DMS114 treated with DMSO at 0.1 percent for 48 hours (cell line): ENCODE measurements around the gene PITX1.

Experiments used
- DNase-seq: peaks from one replicate; lab custom pipeline; 2025; ENCODE audit not compliant: unreplicated experiment; lab: John Stamatoyannopoulos, UW

Gene PITX1

DNA sequence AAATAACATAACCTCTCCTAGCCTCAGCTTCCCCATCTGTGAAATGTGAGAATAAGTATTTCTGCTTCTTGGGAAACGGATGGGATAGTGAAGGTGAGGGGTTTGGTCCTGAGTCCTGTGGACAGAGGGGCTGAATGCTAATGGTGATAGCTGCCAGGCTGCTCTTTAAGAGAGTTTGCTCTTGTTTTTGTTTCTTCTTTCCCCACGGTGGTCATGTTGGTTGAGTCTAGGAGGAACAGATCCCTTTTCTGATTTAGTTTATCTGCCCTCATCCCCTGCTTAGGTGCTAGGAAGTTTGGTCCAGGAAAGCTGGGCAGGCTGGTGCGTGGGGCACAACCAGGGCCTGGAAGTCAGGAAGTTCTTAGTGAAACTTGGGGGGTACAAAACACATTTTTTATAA, 7.7 kb upstream of the PITX1 start:
- DNase-seq: no peak

DNA sequence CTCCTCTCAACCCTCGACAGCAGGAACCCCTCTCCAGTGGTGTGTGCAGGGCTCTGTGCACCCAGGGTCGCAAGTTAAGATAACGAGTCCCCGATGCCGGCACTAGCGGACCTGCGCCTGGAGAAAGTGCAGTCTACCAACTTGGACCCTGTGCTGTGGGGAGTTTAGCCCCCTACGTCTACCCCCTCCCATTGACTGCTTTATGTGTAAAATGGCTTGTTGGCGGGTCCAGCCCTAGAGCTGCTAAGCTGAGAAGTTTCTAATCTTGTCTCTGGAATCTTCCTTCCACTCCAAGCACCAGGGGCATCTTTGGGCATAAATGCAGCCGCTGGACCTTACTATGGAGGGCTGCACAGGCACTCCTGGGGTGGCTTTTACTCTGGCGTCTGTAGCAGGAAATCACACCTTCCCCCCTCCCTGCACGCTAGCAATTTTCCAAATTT, 7.1 kb upstream of the PITX1 start:
- no peak for DNase-seq

DNA sequence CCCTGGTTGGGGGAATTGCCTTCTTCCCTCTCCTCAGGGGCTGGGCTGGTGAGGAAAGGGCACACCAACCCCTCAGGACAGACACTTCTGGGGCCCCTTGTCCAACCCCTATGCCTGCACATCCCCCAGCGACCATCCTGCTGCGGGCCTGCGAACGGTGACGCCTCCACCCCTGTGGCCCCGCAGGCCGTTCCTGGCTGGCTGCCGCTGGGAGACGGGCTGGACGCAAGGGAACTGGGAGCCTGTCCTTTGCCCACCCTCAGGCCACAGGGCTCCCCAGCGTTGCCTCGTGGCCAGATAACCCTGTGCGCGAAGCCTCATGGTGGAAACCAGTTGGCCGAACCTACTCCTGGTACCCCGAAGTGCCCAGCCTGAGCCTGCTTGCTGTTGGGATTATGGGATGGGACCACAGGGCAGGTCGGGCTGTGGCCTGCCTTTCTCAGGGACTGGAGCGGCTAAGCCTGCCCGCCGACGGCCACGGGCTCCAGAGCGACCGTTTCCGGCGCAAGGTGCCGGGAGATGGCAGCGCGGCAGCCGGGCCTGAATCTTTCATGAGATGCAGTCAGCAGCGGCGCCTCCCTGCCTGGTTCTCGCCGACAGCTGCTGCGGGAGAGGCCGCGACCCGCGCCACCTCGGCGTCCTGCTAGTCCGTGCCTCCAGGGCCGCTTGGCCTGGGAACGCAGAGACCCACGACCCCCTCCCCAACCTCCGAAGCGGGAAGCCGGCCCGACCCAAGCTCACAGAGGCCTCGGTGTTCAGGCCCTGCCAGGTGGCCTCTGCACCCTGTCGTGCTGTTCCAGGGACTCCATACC, 6.5 kb upstream of the PITX1 start:
- no peak for DNase-seq

DNA sequence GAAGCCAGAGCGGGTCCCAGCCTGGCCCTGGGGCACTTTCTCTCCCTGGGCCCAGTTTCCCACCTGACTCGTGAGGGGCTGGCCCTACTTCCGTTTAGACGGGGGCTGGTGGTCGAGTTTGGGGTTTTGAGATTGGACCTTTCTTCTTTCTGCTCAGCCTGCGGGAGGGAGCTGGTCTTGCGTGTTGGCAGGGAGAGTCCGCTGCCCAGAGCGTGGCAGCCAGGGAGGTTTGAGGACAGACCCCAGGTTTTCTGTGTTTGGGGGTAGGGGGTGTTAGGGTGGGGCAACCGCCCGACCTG, 6.0 kb upstream of the PITX1 start:
- no peak for DNase-seq

DNA sequence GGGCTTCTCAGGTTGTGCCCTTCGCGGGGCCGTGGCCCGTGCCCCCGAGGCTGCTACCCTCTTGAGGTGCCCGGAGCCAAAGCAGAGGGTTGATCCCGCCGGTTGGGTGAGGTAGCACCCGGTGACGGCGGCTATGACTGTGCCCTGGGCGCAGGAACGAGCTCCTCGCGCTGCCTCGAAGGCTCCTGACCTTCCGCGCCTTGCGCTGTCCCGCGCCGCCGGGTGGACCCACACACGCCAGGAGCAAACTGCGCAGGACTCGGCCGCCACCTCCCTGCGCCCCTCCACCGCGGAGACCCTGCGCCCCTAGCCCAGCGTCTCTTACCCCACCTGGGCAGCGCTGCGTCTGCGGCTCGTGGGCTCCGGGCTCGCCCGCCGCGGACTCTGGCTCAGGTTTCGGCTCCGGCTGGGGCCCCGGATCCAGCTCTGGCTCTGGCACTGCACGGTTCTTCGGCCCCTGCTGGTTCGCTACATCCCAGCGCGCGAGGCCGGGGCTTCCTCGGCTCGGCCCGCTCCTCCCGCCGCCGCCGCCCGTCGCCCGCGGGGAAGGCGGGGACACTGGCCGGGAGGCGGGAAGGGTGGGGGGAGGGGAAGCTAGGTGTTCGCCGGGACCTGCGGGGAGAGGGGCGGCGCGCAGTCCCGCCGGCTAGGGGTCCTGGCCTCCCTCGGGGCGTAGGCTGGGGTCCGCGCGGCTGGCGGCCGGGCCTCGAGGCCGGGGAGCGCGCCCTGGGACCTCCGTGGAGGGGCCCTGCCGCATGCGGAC, 5.4 kb upstream of the PITX1 start:
- DNase-seq: no peak

DNA sequence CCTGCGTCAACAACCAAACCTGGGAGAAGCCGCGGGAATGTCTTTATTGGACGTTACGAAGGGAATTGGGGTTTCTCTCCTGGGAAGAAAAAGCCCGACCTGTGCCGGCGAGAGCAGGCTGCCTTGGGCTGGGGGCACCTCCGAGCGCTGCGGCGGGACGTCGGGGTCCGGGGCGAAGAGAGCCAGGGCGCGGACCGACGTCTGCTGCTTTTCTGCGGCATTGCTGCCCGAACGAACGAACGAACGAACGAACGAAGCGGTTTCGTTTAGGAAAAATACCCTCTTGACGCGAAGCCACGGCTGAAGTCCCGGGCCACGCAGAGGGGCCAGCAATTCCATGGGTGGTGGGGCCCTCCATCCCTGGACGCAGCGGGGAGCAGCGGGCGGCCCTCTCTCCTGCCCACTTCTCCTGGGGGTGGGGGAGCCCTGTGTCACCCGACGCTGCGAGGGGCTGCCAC, 4.8 kb upstream of the PITX1 start:
- no peak for DNase-seq

DNA sequence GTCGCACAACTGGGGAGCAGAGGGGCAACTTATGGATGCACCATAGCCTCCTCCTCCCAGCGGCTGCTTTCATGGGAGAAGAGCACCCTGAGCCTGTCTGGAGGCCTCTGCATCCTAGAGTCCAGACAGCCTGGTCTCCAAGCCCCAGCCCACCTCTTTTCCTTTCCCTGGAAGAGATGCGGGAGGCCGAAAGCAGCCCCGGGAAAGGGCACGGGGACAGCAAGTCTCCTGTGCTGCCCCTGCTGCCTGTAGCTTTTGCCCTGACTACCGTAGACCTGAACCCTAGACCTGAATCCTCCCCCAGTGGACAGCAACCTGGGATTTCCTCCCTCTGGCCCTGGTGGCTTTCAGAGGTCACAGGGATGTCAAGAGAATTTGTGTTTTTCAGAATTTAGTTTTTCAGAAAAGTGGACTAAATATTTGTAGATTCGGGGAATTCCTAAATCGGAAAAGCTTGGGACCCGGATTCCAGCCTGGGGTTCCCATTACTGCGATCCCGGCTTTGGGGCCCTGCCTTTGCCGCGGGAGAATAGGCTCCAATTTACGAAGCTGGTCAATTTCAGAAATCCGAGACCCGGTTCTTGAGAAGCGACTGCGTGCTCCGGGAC, 4.3 kb upstream of the PITX1 start:
- DNase-seq: no peak

DNA sequence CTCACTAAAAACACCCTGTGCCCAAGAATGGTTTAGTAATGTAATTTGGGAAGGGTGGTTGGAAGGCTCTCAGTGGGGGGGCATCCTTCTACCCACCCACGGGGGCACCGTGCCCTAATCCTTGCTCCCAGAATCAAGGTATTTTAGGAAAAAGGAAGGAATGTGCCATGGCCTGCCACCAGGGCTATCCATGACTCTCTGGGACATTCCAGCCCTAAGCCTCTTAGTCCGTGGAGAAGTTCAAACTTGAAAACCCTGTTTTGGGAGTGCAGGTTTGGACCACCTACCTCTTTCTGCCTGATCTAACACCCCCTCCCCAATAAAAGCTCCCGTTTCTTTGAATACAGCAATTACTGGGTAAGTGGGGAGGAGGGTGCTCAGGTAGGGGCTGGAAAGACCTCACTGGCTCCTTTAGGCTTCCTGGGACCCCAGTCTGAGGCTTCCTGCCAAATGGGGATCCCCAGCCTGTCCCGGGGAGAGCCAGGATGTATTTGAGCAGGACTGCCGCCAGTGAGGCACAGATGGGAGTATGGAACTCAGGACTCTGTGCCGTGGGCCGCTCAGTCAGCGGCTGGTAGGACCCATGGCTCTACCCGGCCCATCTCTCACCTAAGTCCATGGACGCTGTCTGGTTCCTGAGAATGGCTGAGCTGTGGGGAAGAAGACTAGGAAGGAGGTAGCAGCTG, 3.6 kb upstream of the PITX1 start:
- no peak for DNase-seq

DNA sequence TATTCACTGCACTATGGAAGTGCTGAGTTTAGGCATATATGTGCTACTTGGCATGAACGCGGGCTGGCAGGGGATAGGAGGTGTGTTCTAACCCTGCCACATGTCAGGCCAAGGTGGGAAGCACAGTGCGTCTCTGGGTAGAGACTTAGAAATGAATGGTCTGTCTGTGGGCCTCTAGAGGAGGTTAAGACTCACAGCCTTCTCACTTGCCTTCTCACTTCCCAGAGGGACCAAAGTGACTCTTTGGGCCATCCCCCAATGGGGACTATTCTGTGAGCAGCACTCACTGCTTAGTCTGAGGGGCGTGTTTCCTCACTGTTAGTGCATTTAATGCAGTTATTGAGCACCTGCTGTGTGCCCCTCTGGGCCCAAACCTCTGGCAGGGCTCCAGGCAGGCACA, 2.4 kb upstream of the PITX1 start:
- DNase-seq: no peak

DNA sequence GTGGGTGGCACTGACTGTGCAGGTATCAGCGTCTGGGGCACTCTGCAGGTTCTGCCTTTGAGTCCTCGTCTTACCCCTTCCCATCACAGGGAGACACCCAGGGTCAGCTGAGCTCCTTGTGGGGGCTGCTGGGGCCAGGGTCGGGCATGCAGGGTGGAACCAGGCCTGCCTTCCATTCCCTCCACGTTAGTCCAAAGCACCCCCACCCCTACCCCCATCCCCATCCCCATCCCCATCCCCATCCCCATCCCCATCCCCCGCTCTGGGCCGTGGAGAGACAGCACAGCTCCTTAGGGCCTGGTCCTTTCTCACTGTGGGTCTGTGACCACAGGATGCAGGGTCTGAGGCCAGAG, 1.6 kb upstream of the PITX1 start:
- DNase-seq: no peak

DNA sequence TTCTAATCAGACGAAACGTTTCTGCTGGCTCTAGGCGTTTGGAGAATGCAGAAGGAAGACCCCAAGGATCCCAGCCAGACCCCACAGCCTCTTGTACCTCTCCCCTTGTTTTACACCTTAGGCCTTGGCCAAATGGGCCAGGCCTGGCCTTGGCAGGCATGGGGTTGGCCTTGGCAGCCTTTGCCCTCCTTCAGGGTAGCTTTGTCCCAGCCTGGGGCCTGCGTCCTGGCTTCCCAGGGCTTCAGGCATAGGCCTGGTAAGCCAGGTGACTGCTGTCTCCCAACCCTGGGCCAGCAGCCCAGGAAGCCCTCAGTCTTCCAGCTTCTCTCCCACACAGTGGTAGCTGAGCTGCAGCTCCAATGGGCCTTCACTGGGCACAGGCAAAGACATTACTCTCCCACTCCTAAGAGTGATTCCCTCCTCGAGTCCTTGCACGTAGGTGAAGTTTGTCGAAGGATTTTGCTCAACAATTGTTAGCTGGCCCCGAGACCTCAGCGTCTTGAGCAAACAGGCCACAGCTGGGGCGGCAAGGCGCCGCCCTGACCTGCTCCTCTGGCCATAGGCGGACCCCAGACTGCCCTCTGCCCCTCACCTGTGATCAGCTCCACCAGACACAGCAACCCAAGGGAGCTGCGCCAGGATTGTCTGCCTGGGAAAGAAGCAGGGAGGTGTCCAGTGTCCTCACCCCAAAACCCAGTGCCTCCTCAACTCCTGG, 1.1 kb upstream of the PITX1 start:
- DNase-seq: no peak

DNA sequence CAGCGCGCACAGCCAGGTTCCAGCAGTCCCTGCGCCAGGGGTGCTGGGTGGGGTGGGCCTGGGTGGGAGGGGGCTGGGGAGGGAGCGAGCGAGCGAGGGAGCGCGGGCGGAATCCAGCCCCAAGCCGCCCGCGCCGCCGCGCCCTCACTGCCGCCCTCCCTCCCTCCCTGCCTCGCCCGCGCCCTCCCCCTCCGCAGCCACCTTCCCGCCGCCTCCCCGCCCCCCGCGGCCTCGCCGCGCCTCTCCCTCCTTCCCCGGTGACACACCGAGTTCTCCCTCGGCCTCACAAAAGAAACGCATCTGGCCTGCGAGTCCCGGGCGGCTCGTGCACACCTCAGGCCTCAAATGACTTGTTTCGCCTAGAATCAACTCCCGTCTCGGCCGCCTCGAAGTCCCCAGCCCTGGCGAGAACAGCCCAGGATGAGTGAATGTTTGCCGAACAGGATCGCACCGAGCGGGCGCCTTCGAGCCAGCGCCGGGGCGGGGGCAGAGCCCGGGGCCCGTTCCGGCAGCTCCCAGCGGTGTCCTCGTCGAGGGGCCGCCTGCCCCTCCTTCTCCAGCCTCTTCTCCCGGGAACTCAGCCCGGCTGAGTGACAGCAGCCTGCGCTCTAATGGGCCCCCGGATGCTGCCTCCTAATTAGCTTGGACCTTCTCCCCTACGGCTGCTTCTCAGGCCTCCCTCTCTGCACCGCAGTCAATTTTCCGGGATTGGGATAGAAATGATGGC, 371 bp upstream of the PITX1 start:
- no peak for DNase-seq

DNA sequence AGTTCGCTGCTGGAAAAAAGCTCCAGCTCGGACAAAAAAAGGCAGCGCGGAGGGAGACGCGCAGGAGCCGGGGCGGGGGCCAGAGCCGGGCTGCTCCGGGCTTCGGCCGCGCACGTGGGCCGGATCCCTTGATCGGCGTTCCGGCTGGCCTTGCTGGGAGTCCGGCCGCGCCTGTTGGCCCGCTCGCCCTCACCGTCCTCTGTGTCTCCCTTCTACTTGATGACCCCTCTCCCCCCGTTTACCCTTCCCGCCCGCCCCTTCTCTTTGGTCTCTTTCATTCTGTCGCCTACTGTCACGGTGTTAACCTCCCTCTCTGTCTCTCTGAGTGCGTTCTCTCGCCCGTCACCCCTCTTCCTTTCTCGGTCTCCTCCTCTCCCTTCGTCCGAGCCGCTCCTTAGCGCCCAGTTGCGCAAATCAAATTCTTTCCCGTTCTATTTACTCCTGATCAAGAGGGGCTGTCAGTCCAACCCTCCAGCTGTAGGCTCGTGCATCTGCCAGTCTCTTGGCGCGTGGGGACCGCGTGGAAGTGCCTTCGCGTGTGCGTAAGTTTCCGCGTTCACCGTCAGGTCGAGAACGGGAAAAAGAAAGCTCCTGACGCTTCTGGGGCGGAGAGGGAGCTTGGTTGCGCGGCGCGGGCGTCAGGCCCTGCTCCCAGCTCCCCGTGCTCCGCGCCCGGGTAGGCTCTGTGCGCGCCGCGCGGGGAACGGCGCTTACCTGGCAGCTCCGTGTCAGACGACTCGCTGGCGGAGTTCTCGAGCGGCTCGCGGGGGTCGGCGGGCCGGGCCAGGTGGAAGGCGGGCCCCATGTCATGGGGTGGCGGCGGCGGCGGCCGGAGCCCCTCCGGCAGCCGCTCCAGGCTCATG, 798 bp downstream of the PITX1 start:
- peak; percentile 39 for DNase-seq

DNA sequence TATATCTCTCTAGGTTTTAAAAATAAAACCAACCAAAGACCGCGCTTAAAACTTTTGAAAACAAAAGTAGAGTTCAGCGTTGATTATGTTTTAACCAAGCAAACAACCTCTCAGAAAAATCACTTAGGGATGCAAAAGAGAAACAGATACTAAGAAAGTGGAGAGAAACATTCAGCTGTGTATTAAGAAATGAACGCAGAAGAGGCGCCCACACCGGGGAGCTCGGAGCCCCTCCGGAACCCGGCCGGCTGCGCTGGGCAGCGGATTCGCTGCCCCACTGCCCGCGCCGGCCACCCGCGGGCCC, 1.4 kb downstream of the PITX1 start:
- no peak for DNase-seq

DNA sequence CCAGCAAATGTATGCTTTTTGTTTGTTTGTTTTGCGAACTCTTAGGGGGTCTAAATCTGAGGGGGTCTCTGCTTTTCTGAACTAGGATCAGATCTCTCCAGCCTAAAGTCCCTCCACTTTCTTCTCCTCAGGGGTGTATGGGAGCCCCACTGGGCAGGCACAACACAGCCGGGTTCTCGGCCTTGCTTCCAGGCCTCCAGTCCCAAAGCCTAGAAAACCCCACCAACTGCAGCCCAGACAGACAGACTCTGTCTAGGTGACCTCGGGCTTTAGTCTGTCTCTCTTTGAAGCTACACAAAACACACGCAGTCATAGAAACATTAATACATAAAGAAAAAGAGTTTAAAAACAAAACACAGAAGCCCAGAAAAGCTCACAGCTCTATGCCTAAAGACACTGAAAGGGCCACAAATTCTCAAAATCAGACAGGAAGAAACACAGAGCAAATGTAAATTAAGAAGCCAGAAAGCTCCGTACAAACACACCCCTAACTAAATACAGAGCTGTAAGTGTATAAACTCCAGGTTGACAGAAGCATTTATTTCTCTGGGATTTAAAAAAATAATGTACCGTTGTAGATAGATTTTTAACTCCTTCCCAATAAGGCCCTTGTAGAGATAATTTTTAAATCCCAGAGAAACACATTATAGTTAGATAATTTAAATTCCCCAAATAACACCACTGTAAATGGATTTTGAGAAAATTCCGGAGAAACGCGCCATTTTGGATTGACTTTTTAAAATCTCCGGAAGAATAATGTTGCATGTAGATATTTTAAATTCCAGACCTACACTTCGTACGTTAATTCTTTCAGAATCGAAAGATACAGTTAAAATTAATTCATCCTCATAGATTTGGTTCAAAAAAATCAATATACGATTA, 2.0 kb downstream of the PITX1 start:
- no peak for DNase-seq

DNA sequence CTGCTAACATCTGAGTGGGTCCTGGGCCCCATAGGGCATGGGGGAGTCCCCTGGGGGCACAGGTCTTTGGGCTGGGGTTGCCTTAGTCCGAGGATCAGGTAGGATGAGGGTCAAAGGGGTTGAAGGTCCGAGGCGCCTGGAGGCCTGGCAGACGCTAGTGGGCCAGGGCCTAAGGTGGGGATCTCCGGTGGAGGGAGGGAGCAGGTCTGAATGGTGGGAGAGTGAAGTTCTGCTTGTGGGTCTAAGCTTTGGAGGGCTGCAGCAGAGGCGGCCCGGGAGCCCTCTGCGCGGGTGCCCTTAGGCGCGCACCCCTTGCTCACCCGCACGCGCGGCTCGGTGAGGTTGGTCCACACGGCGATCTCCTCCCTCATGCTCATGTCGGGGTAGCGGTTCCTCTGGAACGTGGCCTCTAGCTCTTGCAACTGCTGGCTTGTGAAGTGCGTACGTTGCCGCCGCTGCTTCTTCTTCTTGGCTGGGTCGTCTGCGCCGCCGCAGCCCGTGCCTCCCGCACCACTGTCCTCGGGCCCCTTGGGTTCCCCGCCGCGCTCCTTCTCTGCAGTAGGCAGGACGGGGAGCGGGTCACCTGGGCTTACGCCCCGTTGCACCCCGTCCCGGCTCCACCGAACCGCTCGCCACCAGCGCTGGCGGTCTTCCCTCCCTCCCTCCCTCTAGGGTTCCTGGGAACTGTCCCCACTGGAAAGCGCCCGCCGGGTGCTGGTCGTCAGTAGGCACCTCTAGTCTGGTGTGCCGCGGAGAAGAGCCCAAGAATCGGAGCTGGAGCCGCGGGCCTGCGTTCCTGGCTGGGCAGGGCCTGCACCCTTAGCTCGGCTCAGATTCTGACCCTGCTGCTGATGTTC, 2.8 kb downstream of the PITX1 start:
- no peak for DNase-seq

DNA sequence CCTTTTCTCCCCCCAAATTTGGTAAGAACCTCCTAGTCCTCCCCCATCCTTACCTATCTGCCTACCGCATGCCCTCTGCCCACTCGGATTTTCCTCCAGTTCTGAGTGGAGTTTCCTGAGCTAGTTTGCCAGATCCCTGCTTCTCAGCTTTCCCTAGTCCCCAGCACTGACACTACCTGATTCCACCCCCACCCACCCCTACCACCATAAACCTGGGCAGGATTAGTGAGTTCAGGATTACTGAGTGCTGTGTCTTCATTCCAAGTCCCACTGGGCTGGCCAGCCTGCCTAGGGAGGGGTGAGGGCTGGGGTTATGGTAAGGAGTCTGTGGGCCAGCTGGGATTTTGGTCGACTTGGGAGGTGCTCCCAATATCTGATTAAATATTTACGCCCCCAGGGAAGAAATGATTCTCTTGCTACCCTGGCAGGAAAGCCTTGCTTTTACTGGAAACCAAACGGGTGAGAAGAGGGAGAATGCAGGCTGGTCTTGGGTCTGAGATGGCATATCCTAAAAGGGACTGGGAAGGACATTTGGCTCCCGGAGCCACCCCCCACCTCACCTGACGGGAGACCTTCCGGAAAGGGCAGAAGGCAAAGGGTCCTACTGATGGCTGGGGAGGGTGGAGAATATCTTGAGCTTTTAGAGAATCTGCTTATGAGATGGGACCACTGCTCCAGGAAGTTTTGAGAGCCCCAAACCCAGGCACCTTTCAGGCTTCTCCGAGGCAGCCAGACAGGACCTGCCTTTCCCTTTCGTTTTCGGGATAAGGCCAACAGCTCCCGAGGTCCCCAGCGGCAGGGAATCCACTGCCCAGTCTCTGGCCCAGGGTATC, 3.7 kb downstream of the PITX1 start:
- DNase-seq: no peak
